GM23338 (cell line): ENCODE data around the gene CCL20. TPM values are rescaled to one million over a fixed set of nuclear protein-coding genes. Genes with fewer than 3 reads are reported as not detected.

Experiments used
- ATAC-seq: fragments of 200-7000 bp; cut with Tn5 transposase; 3 replicates; pipeline ENCODE4 v1.9.1; 2020
- DNase-seq: peaks from one replicate; pipeline ENCODE4 v3.0.0-alpha.2; 2015; ENCODE audit warnings: low spot score
- H2AFZ ChIP-seq: fragments of 200-600 bp; sonication (generic); 2 replicates; pipeline ENCODE4 v1.8.0; 2016; ENCODE audit warnings: antibody characterized with exemption, mild to moderate bottlenecking, moderate library complexity
- H3F3A ChIP-seq: fragments of 200-600 bp; sonication (generic); replicated peaks from 2 replicates; pipeline ENCODE4 v1.8.0; 2017; ENCODE audit warnings: antibody characterized with exemption, mixed run types, low read depth
- H3K27ac ChIP-seq: fragments of 200-600 bp; sonication (generic); 2 replicates; pipeline ENCODE4 v1.6.1; 2016; ENCODE audit warnings: low read depth
- H3K27me3 ChIP-seq: fragments of 200-600 bp; sonication (generic); 2 replicates; pipeline ENCODE4 v1.8.0; 2016; ENCODE audit warnings: mild to moderate bottlenecking, mixed run types, moderate library complexity; ENCODE audit not compliant: insufficient read depth
- H3K36me3 ChIP-seq: fragments of 200-600 bp; sonication (generic); 2 replicates; pipeline ENCODE4 v1.8.0; 2016; ENCODE audit warnings: mild to moderate bottlenecking; ENCODE audit not compliant: insufficient read depth
- H3K4me1 ChIP-seq: fragments of 200-600 bp; sonication (generic); 2 replicates; pipeline ENCODE4 v1.8.0; 2016; ENCODE audit warnings: mild to moderate bottlenecking, moderate library complexity; ENCODE audit not compliant: insufficient read depth
- H3K4me2 ChIP-seq: fragments of 200-600 bp; sonication (generic); 2 replicates; pipeline ENCODE4 v1.7.1; 2017; ENCODE audit warnings: mixed run types
- H3K4me3 ChIP-seq: fragments of 200-600 bp; sonication (generic); 2 replicates; pipeline ENCODE4 v1.6.1; 2016; ENCODE audit warnings: mixed run types
- H3K79me2 ChIP-seq: fragments of 200-600 bp; sonication (generic); replicated peaks from 2 replicates; pipeline ENCODE4 v1.8.0; 2017; ENCODE audit warnings: mild to moderate bottlenecking; ENCODE audit not compliant: insufficient read depth
- H3K9me2 ChIP-seq: fragments of 200-600 bp; sonication (generic); 2 replicates; pipeline ENCODE4 v1.8.0; 2017; ENCODE audit not compliant: insufficient read depth
- H4K20me1 ChIP-seq: fragments of 200-600 bp; sonication (generic); replicated peaks from 2 replicates; pipeline ENCODE4 v1.8.0; 2017; ENCODE audit warnings: mild to moderate bottlenecking; ENCODE audit not compliant: insufficient read depth
- H3K27ac Mint-ChIP-seq: 2 replicates; pipeline ENCODE4 v1.8.0; 2020; ENCODE audit warnings: inconsistent platforms, mild to moderate bottlenecking, moderate library complexity, mixed read lengths
- H3K27me3 Mint-ChIP-seq: 3 replicates; pipeline ENCODE4 v1.8.0; 2022; ENCODE audit warnings: low read depth, mild to moderate bottlenecking, moderate library complexity, mixed read lengths, inconsistent platforms; ENCODE audit not compliant: insufficient read depth, poor library complexity
- H3K36me3 Mint-ChIP-seq: 3 replicates; pipeline ENCODE4 v1.8.0; 2021; ENCODE audit warnings: low read depth, mild to moderate bottlenecking, inconsistent platforms, moderate library complexity, mixed read lengths
- H3K4me1 Mint-ChIP-seq: 3 replicates; pipeline ENCODE4 v1.8.0; 2020; ENCODE audit warnings: mild to moderate bottlenecking, inconsistent platforms, mixed read lengths
- H3K4me3 Mint-ChIP-seq: 3 replicates; pipeline ENCODE4 v1.8.0; 2021; ENCODE audit warnings: moderate library complexity, mild to moderate bottlenecking, inconsistent platforms, mixed read lengths
- H3K9me3 Mint-ChIP-seq: 3 replicates; pipeline ENCODE4 v1.8.0; 2020; ENCODE audit warnings: moderate library complexity, mild to moderate bottlenecking, inconsistent platforms, mixed read lengths
- CREB1 ChIP-seq: fragments of 250-450 bp; sonication (Bioruptor Pico); IDR thresholded peaks from 2 replicates; pipeline ENCODE4 v1.5.0; 2020; ENCODE audit warnings: low read depth, mild to moderate bottlenecking, moderate library complexity
- CTCF ChIP-seq, 2 experiments: fragments of 200-600 bp in 1 of 2; sonication (generic) in 1 of 2; conservative IDR thresholded peaks; 2 replicates each; pipeline versions ENCODE4 v1.5.1 to v1.6.1; 2016 to 2017; ENCODE audit warnings: antibody characterized with exemption in 2 of 2, low read depth in 2 of 2, mild to moderate bottlenecking in 2 of 2, moderate library complexity in 1 of 2
- ETS1 ChIP-seq: IDR thresholded peaks from 2 replicates; pipeline ENCODE4 v1.6.1; 2016; ENCODE audit warnings: antibody characterized with exemption
- EZH2 ChIP-seq: fragments of 200-600 bp; sonication (generic); IDR thresholded peaks from one replicate; pipeline ENCODE4 v1.8.0; 2017; ENCODE audit warnings: antibody characterized with exemption, mild to moderate bottlenecking, low read depth; ENCODE audit not compliant: unreplicated experiment
- EZH2phosphoT487 ChIP-seq: fragments of 200-600 bp; sonication (generic); IDR thresholded peaks from one replicate; pipeline ENCODE4 v1.8.1; 2018; ENCODE audit warnings: antibody characterized with exemption; ENCODE audit not compliant: unreplicated experiment
- JUNB ChIP-seq: IDR thresholded peaks from one replicate; pipeline ENCODE4 v1.6.1; 2016; ENCODE audit warnings: antibody characterized with exemption; ENCODE audit not compliant: unreplicated experiment
- NANOG ChIP-seq: IDR thresholded peaks from 2 replicates; pipeline ENCODE4 v1.6.1; 2016; ENCODE audit warnings: antibody characterized with exemption, borderline replicate concordance
- POLR2AphosphoS5 ChIP-seq: IDR thresholded peaks from 2 replicates; pipeline ENCODE4 v1.6.1; 2016; ENCODE audit warnings: antibody characterized with exemption, low read depth
- REST ChIP-seq: IDR thresholded peaks from one replicate; pipeline ENCODE4 v1.6.1; 2018; ENCODE audit warnings: antibody characterized with exemption; ENCODE audit not compliant: unreplicated experiment
- STAT1 ChIP-seq: IDR thresholded peaks from one replicate; pipeline ENCODE4 v1.6.1; 2016; ENCODE audit warnings: antibody characterized with exemption; ENCODE audit not compliant: unreplicated experiment
- ZNF331 ChIP-seq: fragments of 250-450 bp; sonication (Bioruptor Pico); IDR thresholded peaks from 2 replicates; pipeline ENCODE4 v1.5.0; 2020; ENCODE audit warnings: low read depth, mild to moderate bottlenecking, moderate library complexity
- ZNF462 ChIP-seq: fragments of 250-450 bp; sonication (Bioruptor Pico); IDR thresholded peaks from 2 replicates; pipeline ENCODE4 v1.5.0; 2020; ENCODE audit warnings: mild to moderate bottlenecking, moderate library complexity
- polyA plus RNA-seq: library from polyadenylated mRNA; unstranded; fragments of >200 nt; fragmentation: Nextera tagmentation; extraction: Ambion mirVana; gene quantifications from 2 replicates; pipeline ENCODE4 v1.2.1, GENCODE V29; 2016
- total RNA-seq: library from RNA; depleted of rRNA; stranded (reverse); fragments of >200 nt; shearing (Covaris generic); gene quantifications from 2 replicates; pipeline ENCODE4 v1.2.3, GENCODE V29; 2014

CCL20 gene
- total and polyA plus RNA-seq, 2 experiments from 2014 or later = not detected

- H3K79me2 ChIP-seq = no peaks in the 10 kb centered on the region
- H3K27me3 ChIP-seq = no peaks in the 10 kb centered on the region
- no peak overlapping the region for H3K4me2 ChIP-seq
- no peaks in the 10 kb centered on the region for H3F3A ChIP-seq
- peaks cover 8% of the 10 kb centered on the region for H3K27me3 Mint-ChIP-seq
- ATAC-seq (no peak), DNase-seq (no peak)
- no peaks in the 10 kb centered on the region for H3K4me1 ChIP-seq
- H3K36me3 ChIP-seq = no peaks in the 10 kb centered on the region
- H3K4me3 ChIP-seq = no peak overlapping the region
- H3K9me2 ChIP-seq = peaks cover 12% of the 10 kb centered on the region; the same call in 1 of the 2 replicates
- no peak overlapping the region for H3K27ac ChIP-seq
- no peaks in the 10 kb centered on the region for H3K9me3 Mint-ChIP-seq
- H3K36me3 Mint-ChIP-seq = no peaks in the 10 kb centered on the region
- H3K27ac Mint-ChIP-seq = no peak overlapping the region
- no peak overlapping the region for H2AFZ ChIP-seq
- TF ChIP-seq NANOG = no peak
- no peak for TF ChIP-seq JUNB
- TF ChIP-seq CREB1 (CRISPR knock-in tag) = no peak
- TF ChIP-seq POLR2AphosphoS5 = no peak
- TF ChIP-seq REST = no peak
- TF ChIP-seq EZH2 = no peak
- TF ChIP-seq EZH2phosphoT487 = no peak
- no peak for TF ChIP-seq ZNF462
- no peak for TF ChIP-seq CTCF (conservative IDR thresholded peaks at IDR 0.05; ENCODE audit: low read depth in 2 of 2)
- no peak for TF ChIP-seq STAT1
- TF ChIP-seq ETS1 = no peak
- TF ChIP-seq ZNF331 (CRISPR knock-in tag) = no peak
- H3K4me3 Mint-ChIP-seq = no peak overlapping the region
- no peaks in the 10 kb centered on the region for H4K20me1 ChIP-seq
- H3K4me1 Mint-ChIP-seq = peaks cover 8% of the 10 kb centered on the region; the same call in 2 of the 3 replicates
These were observed 41.8 kb downstream of the CCL20 start for GRCh38 chr2:227855440-227855839.
